Mucosa of stomach (tissue), 1 donor: Measurements from ENCODE around the gene UNG.
A peak's percentile ranks its signal among the peaks of the same experiment; 100 is the strongest.

ENCODE experiments used
- H3K27me3 ChIP-seq: one replicate; pipeline ENCODE4 v1.7.0; 2013; ENCODE audit warnings: mild to moderate bottlenecking, low read length; ENCODE audit not compliant: control insufficient read depth, insufficient read depth
- H3K36me3 ChIP-seq: one replicate; pipeline ENCODE4 v1.7.0; 2013; ENCODE audit warnings: low read length; ENCODE audit not compliant: control insufficient read depth, insufficient read depth
- H3K4me1 ChIP-seq: one replicate; pipeline ENCODE4 v1.7.0; 2013; ENCODE audit warnings: mild to moderate bottlenecking, low read length; ENCODE audit not compliant: control insufficient read depth, insufficient read depth
- H3K4me3 ChIP-seq: one replicate; pipeline ENCODE4 v1.7.0; 2013; ENCODE audit warnings: low read length
- H3K9ac ChIP-seq: one replicate; pipeline ENCODE4 v1.7.0; 2013; ENCODE audit warnings: mild to moderate bottlenecking, low read length, moderate library complexity
- H3K9me3 ChIP-seq: one replicate; pipeline ENCODE4 v1.7.0; 2013; ENCODE audit warnings: mild to moderate bottlenecking, low read length, moderate library complexity; ENCODE audit not compliant: control insufficient read depth
- donor health status: Pancreatic carcinoma.

Gene UNG

GRCh38 chr12:109150124-109150640, 52.8 kb downstream of the UNG start:
- Histone ChIP-seq H3K4me1 (peaks cover 23% of the 10 kb centered on the region), H3K9ac (no peak overlapping the region), H3K36me3 (no peaks in the 10 kb centered on the region), H3K27me3 (no peaks in the 10 kb centered on the region), H3K4me3 (no peak overlapping the region), H3K9me3 (no peaks in the 10 kb centered on the region)

- Histone ChIP-seq H3K9me3 (no peaks in the 10 kb centered on the region), H3K27me3 (no peaks in the 10 kb centered on the region), H3K4me3 (no peak overlapping the region), H3K9ac (no peak overlapping the region), H3K4me1 (peaks cover 13% of the 10 kb centered on the region), H3K36me3 (no peaks in the 10 kb centered on the region)
Observed at GRCh38 chr12:109151457-109151856, 54.1 kb downstream of the UNG start.

- peaks cover 18% of the 10 kb centered on the region for H3K4me1 ChIP-seq
- H3K9me3 ChIP-seq = no peaks in the 10 kb centered on the region
- H3K36me3 ChIP-seq = no peaks in the 10 kb centered on the region
- peak overlapping the region; percentile 42 for H3K4me3 ChIP-seq
- peak overlapping the region; percentile 66 for H3K9ac ChIP-seq
- no peaks in the 10 kb centered on the region for H3K27me3 ChIP-seq
Observed at GRCh38 chr12:109153821-109154441, 56.5 kb downstream of the UNG start.

- Histone ChIP-seq H3K36me3 (no peaks in the 10 kb centered on the region), H3K4me1 (peaks cover 18% of the 10 kb centered on the region), H3K9ac (peak overlapping the region; percentile 70)
Observed at GRCh38 chr12:109154451-109155438, 57.3 kb downstream of the UNG start.

GRCh38 chr12:109156036-109156435, 58.6 kb downstream of the UNG start:
- Histone ChIP-seq H3K9me3 (no peaks in the 10 kb centered on the region), H3K27me3 (no peaks in the 10 kb centered on the region), H3K36me3 (no peaks in the 10 kb centered on the region), H3K4me3 (no peak overlapping the region), H3K4me1 (peaks cover 18% of the 10 kb centered on the region), H3K9ac (no peak overlapping the region)

More at GRCh38 chr12:109154451-109155438, 57.3 kb downstream of the UNG start:
- Histone ChIP-seq H3K27me3 (no peaks in the 10 kb centered on the region), H3K9me3 (no peaks in the 10 kb centered on the region), H3K4me3 (peak overlapping the region; percentile 42)

GRCh38 chr12:109156586-109156985, 59.2 kb downstream of the UNG start:
- Histone ChIP-seq H3K9ac (no peak overlapping the region), H3K4me1 (peaks cover 18% of the 10 kb centered on the region), H3K36me3 (no peaks in the 10 kb centered on the region), H3K27me3 (no peaks in the 10 kb centered on the region), H3K4me3 (no peak overlapping the region), H3K9me3 (no peaks in the 10 kb centered on the region)

- H3K4me1 ChIP-seq = peaks cover 18% of the 10 kb centered on the region
- no peaks in the 10 kb centered on the region for H3K36me3 ChIP-seq
- no peaks in the 10 kb centered on the region for H3K27me3 ChIP-seq
- no peak overlapping the region for H3K9ac ChIP-seq
- H3K9me3 ChIP-seq = no peaks in the 10 kb centered on the region
- H3K4me3 ChIP-seq = no peak overlapping the region
Observed at GRCh38 chr12:109157986-109158385, 60.6 kb downstream of the UNG start.

GRCh38 chr12:109160433-109160832, 63.0 kb downstream of the UNG start:
- no peaks in the 10 kb centered on the region for H3K9me3 ChIP-seq
- H3K36me3 ChIP-seq = no peaks in the 10 kb centered on the region
- H3K4me3 ChIP-seq = no peak overlapping the region
- H3K27me3 ChIP-seq = no peaks in the 10 kb centered on the region
- H3K9ac ChIP-seq = no peak overlapping the region
- H3K4me1 ChIP-seq = peaks cover 6% of the 10 kb centered on the region
